GM15510 (cell line): ENCODE data around the gene RPS19.

Experiments
- POLR2A ChIP-seq: IDR thresholded peaks from 3 replicates; pipeline ENCODE4 v1.6.1; 2011; ENCODE audit warnings: borderline replicate concordance; ENCODE audit not compliant: insufficient read length; ENCODE audit errors: extremely low read depth

The RPS19 gene

DNA sequence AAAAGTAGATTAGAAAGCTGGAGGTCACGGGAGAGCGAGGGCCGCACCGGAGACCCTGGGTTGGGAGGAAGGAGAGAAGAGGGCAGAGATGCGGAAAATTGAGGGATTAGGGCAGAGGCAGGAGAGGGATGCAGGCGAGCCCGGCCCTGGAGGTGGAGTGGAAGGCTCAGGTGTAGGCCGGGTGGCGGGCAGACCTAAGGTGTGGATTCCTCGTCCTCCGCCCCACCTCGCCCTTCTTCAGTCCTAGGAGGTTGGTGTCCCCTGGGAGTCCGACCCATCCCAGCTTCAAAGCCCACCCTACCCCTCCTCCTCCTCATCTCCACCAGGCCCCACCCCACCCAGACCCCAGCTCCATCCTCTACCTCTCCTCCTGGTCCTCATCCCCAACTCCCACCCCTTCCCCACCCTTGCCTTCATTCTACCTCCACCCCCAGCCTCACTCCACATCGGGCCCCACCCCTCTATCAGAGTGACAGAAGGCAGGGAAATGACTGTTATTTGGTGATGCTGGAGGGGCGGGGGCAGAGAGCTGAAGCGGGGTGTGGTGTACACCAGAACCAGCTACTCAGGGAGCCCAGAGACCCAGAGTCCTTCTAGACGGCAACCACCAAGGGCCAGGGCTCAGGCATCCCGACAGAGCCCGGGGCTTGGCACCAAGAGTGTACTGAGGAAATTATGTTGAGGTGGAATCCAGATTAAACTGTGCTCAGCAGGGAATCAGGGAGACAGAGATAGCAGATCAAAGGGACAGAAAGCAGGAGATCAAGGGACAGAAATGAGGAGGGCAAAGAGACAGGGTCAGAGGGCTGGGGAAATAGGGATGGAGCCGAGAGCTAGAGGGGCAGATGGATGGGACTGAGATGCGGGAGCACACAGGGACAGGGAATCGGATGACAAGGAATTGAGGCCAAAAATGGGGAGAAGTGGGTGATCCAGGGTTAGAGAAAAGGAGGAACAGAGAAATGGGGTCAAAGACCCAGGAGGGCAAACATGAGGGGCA is 61.8 kb downstream of the RPS19 start:
- TF ChIP-seq POLR2A = no peak
